ENCODE measurements around the gene ZFAND3.

GRCh38 chr6:37812841-37813240 lies 6.7 kb upstream of the ZFAND3 start:
- TF ChIP-seq CEBPB (IDR thresholded peaks at IDR 0.05; ENCODE audit: low read depth) (no peak), CTCF (IDR thresholded peaks at IDR 0.05 in 2 of 3, conservative IDR thresholded peaks at IDR 0.05 in 1 of 3; ENCODE audit: borderline replicate concordance in 1 of 3, insufficient read depth in 1 of 3, low read depth in 2 of 3, low read length in 2 of 3) (no peak), POLR2AphosphoS5 (IDR thresholded peaks at IDR 0.05; ENCODE audit: low read depth, low read length) (no peak)
